ENCODE measurements around the gene TRIM66. TPM values are rescaled to one million over a fixed set of nuclear protein-coding genes. Genes with fewer than 3 reads are reported as not detected.

TRIM66 gene
- total RNA-seq, 1 experiment from 2014 or later = 4.1 TPM

DNA sequence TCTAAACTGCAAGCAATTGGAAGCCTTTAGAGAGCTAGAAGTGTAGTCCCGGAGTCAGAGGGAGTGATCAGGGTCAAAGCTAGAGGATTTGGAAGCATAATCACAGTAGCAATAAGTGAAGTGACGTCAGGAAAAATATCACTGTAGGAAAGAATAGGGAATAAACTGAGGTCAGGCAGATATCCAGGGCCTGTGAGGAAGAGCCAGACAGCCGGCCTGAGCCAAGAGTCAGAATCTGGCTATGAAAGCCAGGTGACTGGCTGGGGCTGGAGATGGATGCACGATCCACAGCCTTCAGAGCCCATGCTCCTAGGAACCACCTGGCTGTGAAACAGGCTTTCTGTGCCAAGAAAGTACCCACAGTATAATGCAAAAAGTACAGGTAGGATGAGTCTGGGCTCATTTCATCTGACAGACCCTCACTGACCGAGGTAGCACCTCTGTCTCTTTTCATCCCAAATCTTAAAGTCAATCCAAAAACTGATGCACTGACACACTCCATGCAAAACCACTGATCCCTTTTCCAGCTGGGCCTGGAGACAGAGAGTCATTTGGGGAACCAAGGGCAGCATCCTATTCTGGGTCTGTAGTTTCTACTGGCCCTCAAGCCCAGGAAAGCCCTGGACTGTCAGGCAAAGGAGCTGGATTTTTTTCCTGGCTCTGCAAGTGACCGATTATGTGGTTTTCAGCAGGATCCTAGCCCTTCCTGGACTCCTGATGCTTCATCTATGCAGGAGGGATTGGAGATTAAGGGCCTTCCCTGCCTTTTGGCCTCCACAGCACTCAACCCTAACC lies 21.3 kb downstream of the TRIM66 start:
- DNase-seq (ENCODE audit: extremely low read depth, low read depth) = no peak

DNA sequence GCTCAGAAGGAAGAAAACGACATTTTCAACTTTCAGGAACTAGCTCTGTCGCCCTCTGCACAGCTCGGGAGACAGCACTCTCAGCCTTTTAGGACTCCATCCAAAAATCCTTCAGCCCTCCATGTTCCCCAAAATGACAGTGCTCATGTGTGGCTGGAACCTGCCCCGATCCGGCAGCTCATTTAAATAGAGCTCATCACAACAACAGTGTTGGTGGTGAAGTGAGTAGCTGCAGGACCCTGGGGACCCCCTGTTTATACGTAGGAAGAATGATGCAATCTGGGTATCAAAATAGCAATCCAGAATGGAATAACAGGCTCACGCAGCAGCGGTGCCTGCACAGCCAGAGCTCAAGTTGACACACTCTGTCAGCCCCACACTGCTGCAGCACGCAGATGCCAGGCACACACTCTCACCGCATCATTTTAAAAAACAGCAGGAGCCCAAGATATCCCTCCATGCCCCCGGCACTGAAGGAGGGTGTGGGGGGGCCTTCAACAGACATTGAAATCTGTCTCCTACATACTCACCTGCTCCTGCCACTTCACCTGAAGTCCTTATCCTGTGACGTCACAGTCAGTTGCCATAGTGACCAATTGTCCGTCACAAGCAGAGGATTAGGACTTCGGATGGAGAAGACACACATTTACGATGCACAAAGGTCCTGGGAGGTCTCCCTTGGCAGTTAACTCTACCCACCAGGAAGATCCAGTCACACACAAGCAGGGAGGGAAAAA lies 24.0 kb downstream of the TRIM66 start:
- DNase-seq (ENCODE audit: extremely low read depth, low read depth) = no peak

DNA sequence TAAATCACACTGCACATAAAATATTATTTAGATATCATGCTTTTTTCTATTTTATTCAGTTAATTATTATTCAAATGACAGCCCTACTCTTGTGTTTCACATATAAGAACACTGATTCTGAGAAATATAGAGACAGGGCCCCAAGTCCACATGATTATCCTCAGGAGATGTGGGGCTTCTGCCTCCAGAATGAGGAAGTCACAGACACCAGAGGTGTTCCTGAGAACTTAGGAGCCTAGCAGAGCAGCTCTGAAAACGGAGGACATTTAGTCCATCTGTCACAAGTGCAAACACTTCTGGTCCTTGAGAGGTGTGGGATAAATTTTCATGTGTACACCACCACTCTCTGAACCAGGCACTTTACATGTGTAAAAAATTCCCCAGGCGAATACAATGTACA lies 26.2 kb downstream of the TRIM66 start:
- no peak for DNase-seq (ENCODE audit: extremely low read depth, low read depth)

DNA sequence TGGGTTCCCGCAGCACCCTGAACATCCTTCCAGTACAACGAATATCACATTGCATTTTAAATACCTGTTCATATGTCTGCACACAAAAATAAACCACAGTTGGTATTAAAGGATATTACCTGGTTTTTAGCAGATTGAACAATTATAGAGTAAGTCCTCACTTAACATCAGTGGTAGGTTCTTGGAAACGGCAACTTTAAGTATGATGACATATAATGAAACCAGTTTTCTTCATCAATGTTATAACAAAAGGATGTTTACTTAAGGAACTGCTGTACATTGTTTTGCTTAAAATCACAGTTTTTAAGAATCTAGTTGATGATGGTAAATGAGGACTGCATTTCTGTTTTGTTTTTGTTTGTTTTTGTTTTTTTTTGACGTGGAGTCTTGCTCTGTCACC lies 28.0 kb downstream of the TRIM66 start:
- DNase-seq (ENCODE audit: extremely low read depth, low read depth) = no peak

DNA sequence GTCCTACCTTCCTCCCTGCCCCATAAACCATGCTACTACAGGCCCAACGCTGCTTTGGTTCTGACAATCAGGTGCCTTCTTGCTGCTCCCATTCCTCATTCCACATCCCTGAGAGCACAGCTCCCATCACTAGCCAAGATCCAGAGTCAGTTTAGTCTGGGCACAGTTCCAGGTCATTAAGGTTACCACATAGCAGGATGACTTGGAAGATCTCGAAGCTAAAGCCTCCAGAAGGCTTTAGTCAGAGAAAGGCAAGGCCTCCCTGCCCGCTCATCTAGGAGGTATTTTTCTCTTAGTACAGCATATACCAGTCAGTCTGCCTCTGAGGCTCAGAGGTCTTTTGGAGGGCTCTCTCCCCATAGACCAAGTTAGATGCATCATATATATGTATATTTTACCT lies 30.3 kb downstream of the TRIM66 start:
- no peak for DNase-seq (ENCODE audit: extremely low read depth, low read depth)

DNA sequence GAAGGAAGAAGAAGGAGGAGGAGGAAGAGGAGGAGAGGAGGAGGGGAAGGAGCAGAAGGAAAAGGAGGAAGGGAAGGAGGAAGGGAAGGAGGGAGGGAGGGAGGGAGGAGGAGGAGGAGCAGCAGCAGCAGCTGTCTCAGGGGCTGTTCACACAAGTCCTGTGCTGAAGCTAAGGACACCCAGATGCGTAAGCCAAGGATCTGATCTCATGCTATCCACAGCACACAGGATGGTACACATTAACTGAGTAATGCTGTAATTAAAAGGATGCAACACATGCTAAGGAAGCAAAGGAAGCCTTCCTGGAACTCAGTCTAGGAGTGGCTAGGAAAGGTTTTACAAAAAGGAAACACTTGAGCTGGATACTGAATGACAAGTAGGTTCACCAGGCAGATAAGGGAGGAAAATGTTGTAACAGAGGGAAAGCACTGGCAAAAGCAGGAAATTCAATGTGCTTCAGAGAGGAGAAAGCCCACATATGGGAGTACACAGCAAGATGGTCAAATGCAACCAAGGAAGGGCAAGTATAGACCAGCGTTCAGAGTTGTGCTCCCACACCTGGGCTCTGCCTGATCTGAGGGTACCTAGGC lies 32.0 kb downstream of the TRIM66 start:
- DNase-seq (ENCODE audit: extremely low read depth, low read depth) = no peak

DNA sequence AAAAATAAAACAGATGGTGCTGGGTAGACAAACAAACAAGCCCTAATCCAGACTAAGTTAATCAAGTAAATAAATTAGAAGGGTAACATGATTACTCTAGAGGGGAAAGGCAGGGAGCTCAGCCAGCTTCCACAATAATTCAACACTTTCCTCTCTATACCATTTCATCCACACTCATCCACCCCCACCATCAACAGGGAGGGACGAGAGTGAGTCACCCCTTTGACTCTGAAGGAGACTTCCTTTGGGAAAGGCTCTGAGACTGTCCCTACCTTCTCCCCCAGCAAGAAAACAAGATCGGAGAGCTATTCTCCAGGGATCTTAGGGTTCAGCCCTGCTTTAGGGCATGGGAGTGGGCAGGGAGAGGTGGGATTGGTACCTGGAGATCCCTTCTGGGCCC lies 33.1 kb downstream of the TRIM66 start:
- no peak for DNase-seq (ENCODE audit: extremely low read depth, low read depth)

DNA sequence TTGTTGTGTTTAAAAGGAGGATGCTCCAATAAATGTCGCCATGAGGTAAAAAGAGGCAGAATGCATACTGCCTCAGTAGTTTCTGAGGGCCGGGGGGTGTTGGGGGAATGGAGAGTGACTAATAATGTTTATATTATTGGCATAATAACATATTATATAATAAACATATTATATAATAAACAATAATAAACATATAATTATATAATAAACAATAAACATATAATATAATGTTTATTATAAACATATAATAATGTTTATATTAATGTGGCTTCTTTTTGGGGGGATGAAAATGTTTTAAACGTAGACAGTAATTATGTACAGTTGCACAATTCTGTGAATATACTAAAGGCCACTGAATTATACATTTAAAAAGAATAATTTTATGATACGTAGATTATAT lies 35.6 kb downstream of the TRIM66 start:
- DNase-seq (ENCODE audit: extremely low read depth, low read depth) = no peak

DNA sequence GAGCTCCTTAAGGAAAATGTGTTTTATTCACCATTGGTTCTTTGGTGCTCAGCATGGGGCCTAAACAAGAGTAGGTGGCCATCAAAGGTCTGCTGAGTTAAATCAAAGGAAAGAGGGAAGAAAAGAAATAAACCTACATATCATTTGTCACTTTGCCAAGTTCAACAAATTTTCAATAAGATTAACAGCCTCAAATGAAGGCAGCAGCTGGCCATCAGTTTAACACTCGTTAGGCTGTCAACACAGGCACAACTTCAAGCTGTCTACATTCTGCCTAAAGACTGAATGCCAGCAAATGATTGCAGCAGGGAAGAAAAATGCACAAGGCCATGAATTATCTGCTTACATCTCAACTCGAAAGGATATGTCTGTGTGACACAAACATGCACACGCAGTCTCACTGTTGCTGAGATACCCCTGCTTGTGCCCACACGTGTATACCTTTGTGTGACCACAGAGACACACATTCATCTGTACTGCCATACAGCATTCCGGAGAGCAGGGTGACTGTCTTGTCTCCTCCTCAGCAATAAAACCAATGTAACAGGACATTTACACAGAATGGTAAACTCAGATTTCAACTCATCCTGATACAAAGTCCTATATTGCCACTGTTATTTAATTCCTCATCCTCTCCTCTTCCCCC lies 40.1 kb downstream of the TRIM66 start:
- DNase-seq (ENCODE audit: extremely low read depth, low read depth) = no peak

DNA sequence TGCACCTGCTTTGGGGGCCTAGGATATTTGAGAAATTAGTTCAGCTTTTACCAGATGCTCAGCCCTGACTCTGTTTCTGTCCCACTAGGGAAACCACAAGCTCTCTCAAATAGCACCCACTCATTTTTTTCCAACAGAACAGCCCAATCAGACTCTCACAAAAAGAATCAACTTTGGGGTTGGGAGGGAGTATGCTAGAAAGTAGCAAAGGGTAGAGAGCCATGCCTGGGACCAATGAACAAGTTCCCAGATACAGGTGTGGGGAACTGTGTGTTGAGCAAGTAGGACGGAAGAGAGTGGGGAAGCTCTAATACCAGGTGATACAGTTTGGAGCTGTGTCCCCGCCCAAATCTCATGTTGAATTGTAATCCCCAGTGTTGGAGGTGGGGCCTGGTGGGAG lies 41.1 kb downstream of the TRIM66 start:
- no peak for DNase-seq (ENCODE audit: extremely low read depth, low read depth)

DNA sequence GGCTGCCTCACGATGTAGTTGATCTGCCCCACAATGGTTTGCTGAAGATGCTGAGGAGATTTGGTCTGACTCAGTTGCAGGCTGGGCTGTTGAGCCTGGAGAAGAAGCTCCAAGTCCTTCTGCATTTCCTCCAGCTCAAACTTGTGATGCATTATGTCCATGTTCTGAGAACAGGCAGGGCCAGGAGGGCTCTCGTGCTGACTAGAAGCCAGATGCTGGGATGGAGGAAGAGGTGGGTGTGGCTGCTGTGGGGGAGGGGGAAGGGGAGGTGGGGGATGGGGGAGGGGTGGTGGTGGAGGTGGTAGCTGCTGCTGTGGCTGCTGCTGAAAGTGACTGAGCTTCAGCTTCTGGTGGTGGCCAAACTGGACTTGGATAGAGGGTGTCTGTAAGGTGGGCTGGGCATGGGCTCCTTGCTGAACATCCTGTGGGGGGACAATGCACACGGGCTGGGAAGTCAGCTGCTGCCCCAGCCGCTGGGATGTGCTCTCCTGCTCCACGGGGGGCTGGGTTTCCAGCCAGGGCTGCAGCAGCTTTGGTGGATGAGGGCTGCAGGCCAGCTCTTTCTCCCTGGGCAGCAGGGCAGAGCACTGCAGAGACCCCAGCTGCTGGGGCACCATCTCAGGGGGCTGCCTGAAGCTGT lies 42.1 kb downstream of the TRIM66 start:
- DNase-seq (ENCODE audit: extremely low read depth, low read depth) = no peak

DNA sequence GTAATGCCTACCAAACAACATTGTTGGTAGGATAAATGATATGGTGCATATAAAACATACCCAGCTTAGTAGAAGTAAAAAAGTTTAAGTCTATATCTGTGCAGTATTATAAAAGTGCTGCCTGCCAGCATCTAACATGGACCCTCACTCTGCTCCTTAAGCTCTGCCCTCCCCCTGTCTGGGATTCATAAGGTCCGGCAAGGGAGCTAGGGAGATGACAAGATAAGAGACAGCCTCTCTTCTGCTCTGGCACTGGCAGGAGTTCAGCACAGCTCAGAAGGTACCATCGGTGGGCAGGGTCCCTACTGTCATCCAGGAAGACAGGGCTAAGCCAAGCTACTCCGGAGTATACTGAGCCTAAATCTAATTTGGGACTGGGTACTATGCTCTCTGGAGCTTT lies 42.8 kb downstream of the TRIM66 start:
- DNase-seq (ENCODE audit: extremely low read depth, low read depth) = no peak

DNA sequence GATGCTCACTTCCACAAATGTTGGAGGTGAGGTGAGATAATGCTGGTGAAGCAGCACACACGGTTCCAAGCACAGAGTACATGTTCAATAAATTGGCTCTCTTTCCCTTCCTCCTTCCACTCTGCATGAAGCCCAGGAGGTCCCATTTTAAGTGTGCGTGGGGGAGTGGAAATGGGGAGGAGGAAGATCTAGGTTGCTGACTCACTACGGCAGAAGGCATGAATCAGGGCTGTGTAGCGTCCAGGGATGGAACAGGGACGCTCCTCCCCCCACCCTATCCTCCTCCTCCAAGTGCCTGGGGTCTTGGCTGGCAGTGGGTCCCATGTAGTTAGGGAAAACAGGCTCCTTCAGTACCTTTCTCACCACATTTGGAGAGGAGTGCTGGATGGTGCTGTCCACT lies 44.2 kb downstream of the TRIM66 start:
- no peak for DNase-seq (ENCODE audit: extremely low read depth, low read depth)

DNA sequence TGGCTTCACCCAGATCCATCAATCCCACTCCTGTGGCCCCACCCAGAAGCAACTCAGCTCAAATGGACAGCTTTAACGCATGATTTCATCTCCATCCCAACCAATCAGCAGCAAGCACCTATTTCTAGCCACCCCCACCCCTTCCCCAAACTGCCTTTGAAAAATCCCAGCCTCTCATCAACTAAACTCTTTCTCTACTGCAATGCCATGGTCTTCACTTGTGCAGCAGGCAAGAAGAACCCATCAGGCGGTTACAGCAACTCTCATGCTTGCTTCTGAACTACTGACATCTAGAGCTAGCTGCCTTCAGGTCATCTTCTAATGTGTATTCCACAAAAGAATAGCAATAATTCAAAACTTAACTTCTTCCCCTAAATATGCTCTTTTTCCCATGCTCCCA lies 46.3 kb downstream of the TRIM66 start:
- DNase-seq (ENCODE audit: extremely low read depth, low read depth) = no peak

DNA sequence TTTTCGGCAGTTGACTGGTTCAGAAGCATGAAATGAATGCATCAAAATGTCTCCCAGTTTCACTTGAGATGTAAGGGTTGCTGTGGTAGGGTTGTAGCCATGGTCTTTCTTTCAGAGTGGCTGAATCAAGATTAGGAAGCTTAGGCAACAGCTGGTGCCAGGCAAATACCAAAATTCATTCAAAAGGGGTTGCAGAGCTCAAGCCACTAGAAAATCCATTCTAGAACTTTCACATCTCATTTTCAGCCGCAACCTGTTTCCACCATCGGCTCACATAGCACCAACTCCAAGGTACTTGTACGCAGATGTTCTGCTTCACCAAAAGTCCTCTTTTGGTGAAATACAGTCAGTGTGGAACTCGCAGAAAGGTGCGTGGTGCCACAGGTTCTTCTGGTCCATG lies 48.0 kb downstream of the TRIM66 start:
- no peak for DNase-seq (ENCODE audit: extremely low read depth, low read depth)

DNA sequence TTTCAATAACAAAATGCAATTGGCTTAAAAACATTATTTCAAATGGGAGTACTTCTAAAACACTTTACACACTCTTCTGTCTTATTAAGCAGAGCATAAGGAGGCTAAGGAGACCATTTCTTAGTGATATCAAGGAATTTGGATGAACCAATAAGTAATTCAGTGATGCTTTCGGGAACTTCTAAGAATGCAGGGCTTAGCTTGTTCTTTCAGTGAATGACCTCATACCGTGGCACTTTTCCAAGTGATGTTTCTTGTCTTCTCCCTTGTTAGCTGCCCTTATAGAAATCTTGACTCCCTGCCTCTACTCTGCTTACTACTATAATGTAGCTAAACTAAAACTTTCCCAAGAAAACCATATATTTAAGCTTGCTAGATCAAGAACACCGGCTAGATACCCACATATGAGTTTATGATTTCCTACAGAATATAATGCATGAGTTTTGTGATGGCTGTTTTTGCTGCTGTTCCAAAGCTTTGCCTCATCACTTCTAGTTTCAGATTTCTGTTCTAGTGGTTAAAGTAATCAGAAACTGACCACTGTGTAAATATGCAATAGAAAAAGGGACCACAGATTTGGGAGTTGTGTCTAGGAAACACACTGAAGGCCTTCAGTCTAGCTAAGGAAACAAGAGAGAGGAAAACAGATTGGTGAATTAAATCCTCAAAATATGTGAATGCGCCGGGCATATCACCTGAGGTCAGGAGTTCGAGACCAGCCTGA lies 50.9 kb downstream of the TRIM66 start:
- no peak for DNase-seq (ENCODE audit: extremely low read depth, low read depth)

DNA sequence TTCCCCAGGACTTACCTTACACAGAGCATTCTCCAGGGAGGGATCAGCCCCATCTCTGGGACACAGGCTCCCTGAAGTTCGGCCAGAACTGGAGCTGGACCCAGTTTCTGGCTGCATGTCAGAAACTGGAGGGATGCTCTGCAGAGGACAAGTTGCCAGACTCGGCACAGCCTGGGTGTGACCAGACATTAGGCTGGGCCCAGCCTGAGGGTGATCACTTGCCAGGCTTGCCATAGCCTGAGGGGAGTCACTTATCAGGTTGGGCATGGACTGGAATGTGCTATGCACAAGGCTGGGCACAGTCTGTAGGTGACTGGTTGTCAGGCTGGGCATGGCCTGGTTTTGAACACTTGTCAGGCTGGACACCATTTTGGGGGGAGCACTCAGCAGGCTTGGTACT lies 57.8 kb downstream of the TRIM66 start:
- DNase-seq (ENCODE audit: extremely low read depth, low read depth) = no peak

DNA sequence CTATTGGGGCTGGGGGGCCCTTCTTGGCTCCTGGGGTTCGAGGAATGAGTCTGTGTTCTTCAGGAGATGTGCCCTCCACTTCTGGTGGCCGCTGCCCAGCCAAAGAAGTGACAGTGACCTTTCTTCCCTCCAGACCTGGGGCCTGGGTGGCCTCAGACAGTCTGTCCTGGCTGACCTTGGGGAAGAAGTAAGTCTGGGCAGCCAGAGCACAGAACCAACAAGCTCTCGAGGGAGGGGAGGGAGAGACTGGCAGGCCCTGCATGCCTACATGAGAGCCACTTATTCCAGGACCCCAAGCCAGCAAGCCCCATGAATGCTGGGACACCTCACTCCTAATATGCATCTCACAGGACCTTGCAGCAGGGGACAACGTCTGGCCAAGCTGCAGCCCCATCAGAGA lies 61.3 kb downstream of the TRIM66 start:
- DNase-seq (ENCODE audit: extremely low read depth, low read depth) = no peak

DNA sequence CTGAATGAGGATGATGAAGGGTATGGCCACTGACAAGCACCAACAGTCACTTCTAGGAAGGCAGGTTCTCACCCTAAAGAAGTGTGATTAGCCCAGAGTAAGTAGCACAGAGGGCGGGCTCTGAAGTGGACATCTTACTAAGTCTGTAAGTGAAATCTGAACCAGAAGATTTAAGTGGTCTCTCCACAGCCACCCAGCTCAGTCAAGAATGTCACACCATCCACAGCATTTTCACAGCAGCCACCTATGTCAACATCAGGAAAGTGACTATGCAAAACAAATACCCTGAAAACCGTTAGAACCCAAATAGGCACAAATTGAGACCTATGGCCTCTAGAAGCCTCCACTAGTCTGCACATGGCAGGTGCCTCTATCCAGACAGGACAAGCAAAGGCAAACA lies 65.4 kb downstream of the TRIM66 start:
- DNase-seq (ENCODE audit: extremely low read depth, low read depth) = no peak

DNA sequence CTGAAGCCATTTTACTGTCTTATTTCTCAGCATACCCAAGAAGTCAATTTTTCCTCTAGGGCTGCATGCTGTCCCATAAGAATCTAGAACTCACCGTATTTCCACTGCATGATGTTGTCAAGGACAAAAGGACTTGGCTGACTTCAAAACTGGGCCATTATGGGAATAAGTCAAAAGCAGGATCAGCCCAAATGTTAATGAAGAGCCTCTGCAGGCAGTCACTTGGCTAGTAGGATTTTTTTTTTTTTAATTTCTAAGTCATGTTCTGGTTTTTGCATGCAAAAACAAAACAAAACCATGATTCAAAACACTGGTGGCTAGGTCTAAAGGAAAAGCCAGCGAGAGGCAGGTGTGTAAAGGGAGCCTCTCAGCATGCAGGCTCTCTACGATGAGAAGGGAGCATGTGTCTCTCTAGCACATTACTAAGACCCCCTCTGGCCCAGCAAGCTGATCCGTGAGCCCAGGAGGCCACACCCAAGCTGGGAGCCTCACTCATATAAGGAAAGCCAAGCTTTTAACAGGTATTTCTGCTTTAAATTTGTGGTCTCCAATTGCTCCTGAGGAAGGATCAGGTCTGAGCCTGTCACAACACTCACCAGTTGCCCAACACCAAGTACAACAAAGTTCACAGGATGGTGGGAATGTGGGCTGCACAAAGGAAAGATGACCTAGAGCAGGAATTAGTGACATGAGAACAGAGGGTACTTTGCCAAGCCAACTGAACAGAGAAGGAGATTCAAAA lies 67.0 kb downstream of the TRIM66 start:
- no peak for DNase-seq (ENCODE audit: extremely low read depth, low read depth)

Data from NCI-H460 (cell line).